Panc1 (cell line): ENCODE data around the gene NKD1.

Source experiments
- CTCF ChIP-seq: fragments of 450-650 bp; IDR thresholded peaks from 2 replicates; pipeline ENCODE4 v1.5.1; 2017; ENCODE audit warnings: mild to moderate bottlenecking
- POLR2AphosphoS5 ChIP-seq: IDR thresholded peaks from 2 replicates; pipeline ENCODE4 v1.6.1; 2012; ENCODE audit warnings: mild to moderate bottlenecking, low read depth, low read length, moderate library complexity
- REST ChIP-seq, 2 experiments: IDR thresholded peaks; 2 replicates each; pipeline ENCODE4 v1.6.1; 2011 to 2012; ENCODE audit warnings: low read depth in 2 of 2, control low read depth in 1 of 2, low read length in 1 of 2, mild to moderate bottlenecking in 1 of 2, moderate library complexity in 1 of 2; ENCODE audit not compliant: insufficient read depth in 1 of 2
- SIN3A ChIP-seq: IDR thresholded peaks from 2 replicates; pipeline ENCODE4 v1.6.1; 2012; ENCODE audit warnings: low read depth, mild to moderate bottlenecking, low read length, moderate library complexity, borderline replicate concordance; ENCODE audit not compliant: insufficient read depth

DNA sequence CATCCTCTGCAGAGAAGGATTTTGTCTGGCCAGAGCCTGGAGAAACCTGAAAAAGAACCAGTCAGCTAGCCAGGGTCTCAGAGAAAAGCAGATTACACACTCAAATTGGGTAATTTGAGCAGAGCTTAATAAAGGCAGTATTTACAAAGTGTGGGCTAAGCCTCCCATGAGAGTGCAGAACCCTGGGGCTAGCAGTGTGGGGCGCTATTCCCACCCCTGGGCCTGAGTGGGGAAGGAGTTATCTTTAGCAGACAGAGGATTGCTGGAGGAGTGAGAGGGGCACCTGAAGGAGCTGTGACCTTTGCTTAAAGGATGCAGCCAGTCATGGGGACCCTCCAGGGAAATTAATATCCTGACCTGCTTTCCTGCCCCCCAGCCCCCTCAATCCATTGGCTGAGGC is 86.8 kb downstream of the NKD1 start:
- no peak for TF ChIP-seq CTCF
- TF ChIP-seq POLR2AphosphoS5: no peak
- no peak for TF ChIP-seq SIN3A
- TF ChIP-seq REST (IDR thresholded peaks at IDR 0.05; ENCODE audit: insufficient read depth in 1 of 2, low read depth in 2 of 2, low read length in 1 of 2): no peak
